Measurements from ENCODE around the gene NOP9. TPM values are rescaled to one million over a fixed set of nuclear protein-coding genes. Genes with fewer than 3 reads are reported as not detected.

NOP9 gene
- polyA plus RNA-seq, 2 donors: 9.3 to 10.8 TPM

- 94 to 96% methylated on average over 11 of the region's 11 CpGs for WGBS, 2 donors
- Histone ChIP-seq H3K27ac (ENCODE audit: low read depth in 2 of 2, low read length in 1 of 2) (no peak overlapping the region), H3K4me3 (ENCODE audit: low read depth in 1 of 2, low read length in 2 of 2) (no peak overlapping the region), H3K4me1 (ENCODE audit: control insufficient read depth in 2 of 2, insufficient read depth in 2 of 2, low read length in 1 of 2) (peaks cover 4 to 5% of the 10 kb centered on the region in 2 donors), H3K9me3 (ENCODE audit: control insufficient read depth in 2 of 2, insufficient read depth in 1 of 2, low read depth in 1 of 2, low read length in 1 of 2) (no peaks in the 10 kb centered on the region), H3K27me3 (ENCODE audit: control insufficient read depth in 1 of 2, insufficient read depth in 2 of 2, low read length in 2 of 2) (no peaks in the 10 kb centered on the region), H3K36me3 (ENCODE audit: control insufficient read depth in 2 of 2, insufficient read depth in 2 of 2, low read length in 1 of 2) (peaks cover 20 to 49% of the 10 kb centered on the region in 2 donors)
These were observed 4.4 kb downstream of the NOP9 start for GRCh38 chr14:24304019-24304387.

DNA sequence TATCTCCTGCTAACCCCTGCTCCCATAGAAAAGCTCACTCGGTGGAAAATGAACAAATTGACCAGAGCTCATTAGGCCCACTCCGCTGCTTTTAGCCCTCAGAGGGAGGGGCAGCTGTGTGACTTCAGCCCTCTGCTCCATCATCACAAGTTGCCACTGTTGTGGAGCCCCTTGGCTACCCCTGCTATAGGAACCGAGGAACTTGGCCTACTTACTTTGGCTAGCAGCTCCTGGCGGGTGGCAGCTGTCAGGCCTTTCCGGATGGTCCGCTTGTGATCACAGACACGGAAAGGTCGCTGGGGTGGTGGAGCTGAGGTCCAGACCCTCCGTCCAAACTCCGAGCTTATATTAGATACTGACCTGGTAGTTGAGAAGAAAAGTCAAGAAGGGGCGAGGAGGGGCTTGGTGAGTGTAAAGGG is 7.5 kb downstream of the NOP9 start:
- H3K36me3 ChIP-seq (ENCODE audit: control insufficient read depth in 2 of 2, insufficient read depth in 2 of 2, low read length in 1 of 2): peaks cover 15 to 41% of the 10 kb centered on the region in 2 donors
- WGBS, 2 donors: 82% methylated on average over 11 of the region's 11 CpGs
- no peaks in the 10 kb centered on the region for H3K9me3 ChIP-seq (ENCODE audit: control insufficient read depth in 2 of 2, insufficient read depth in 1 of 2, low read depth in 1 of 2, low read length in 1 of 2)
- H3K27ac ChIP-seq (ENCODE audit: low read depth in 2 of 2, low read length in 1 of 2): no peak overlapping the region
- no peaks in the 10 kb centered on the region for H3K27me3 ChIP-seq (ENCODE audit: control insufficient read depth in 1 of 2, insufficient read depth in 2 of 2, low read length in 2 of 2)
- no peak overlapping the region for H3K4me3 ChIP-seq (ENCODE audit: low read depth in 1 of 2, low read length in 2 of 2)
- H3K4me1 ChIP-seq (ENCODE audit: control insufficient read depth in 2 of 2, insufficient read depth in 2 of 2, low read length in 1 of 2): peaks cover 2 to 26% of the 10 kb centered on the region in 2 donors

GRCh38 chr14:24307575-24308341 is 8.1 kb downstream of the NOP9 start, which contains the start of gene CIDEB:
Gene CIDEB, minus strand, starts transcription at chr14:24307977. Its CDS starts 119 bp downstream, at chr14:24307858.
- no peaks in the 10 kb centered on the region for H3K9me3 ChIP-seq (ENCODE audit: control insufficient read depth in 2 of 2, insufficient read depth in 1 of 2, low read depth in 1 of 2, low read length in 1 of 2)
- 46 to 58% methylated on average over 6 of the region's 6 CpGs for WGBS, 2 donors
- no peaks in the 10 kb centered on the region for H3K27me3 ChIP-seq (ENCODE audit: control insufficient read depth in 1 of 2, insufficient read depth in 2 of 2, low read length in 2 of 2)
- H3K4me3 ChIP-seq (ENCODE audit: low read depth in 1 of 2, low read length in 2 of 2): no peak within 1 kb of the TSS
- H3K4me1 ChIP-seq (ENCODE audit: control insufficient read depth in 2 of 2, insufficient read depth in 2 of 2, low read length in 1 of 2): peaks cover 3 to 28% of the 10 kb centered on the region in 2 donors
- H3K36me3 ChIP-seq (ENCODE audit: control insufficient read depth in 2 of 2, insufficient read depth in 2 of 2, low read length in 1 of 2): peaks cover 10 to 38% of the 10 kb centered on the region in 2 donors
- peak within 1 kb of the TSS in 1 of 2 donors; percentile 35 for H3K27ac ChIP-seq (ENCODE audit: low read depth in 2 of 2, low read length in 1 of 2)

DNA sequence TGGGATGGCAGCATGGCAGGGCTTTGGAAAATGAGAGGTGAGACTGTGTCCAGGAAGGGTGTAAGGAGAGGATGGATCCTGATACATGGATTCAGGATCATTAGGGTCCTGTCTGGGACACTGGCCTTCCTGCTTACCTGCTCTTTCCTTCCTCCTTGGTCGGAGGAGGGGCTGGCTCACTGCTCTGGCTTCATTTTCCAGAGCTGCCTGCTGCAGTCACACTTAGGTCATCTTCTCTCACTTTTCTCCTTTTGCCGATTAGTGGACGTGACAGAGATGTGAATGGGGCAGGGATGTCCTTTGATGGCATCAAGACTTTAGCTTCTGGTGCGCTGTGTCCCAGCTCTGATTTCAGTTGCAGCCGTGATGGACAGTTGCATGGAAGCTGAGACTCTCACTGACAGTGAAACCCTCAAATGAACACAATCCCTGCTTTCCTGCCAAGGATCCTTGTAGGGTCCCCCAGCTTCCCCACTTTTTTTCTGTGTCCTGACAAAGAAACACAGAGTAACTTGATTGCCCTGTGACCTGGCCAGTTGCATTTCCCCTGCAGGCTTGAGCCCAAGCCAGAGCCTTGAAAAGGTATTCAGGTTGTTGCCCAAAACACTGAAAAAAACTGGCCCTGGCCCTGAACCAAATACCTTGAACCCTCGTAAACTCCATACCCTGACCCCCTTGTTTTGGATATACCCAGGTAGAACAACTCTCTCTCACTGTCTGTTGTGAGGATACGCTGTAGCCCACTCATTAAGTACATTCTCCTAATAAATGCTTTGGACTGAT is 8.9 kb downstream of the NOP9 start:
- Histone ChIP-seq H3K27ac (ENCODE audit: low read depth in 2 of 2, low read length in 1 of 2) (peak overlapping the region; percentile 35 to 94), H3K27me3 (ENCODE audit: control insufficient read depth in 1 of 2, insufficient read depth in 2 of 2, low read length in 2 of 2) (no peaks in the 10 kb centered on the region), H3K36me3 (ENCODE audit: control insufficient read depth in 2 of 2, insufficient read depth in 2 of 2, low read length in 1 of 2) (peaks cover 10 to 37% of the 10 kb centered on the region in 2 donors), H3K9me3 (ENCODE audit: control insufficient read depth in 2 of 2, insufficient read depth in 1 of 2, low read depth in 1 of 2, low read length in 1 of 2) (no peaks in the 10 kb centered on the region), H3K4me3 (ENCODE audit: low read depth in 1 of 2, low read length in 2 of 2) (no peak overlapping the region), H3K4me1 (ENCODE audit: control insufficient read depth in 2 of 2, insufficient read depth in 2 of 2, low read length in 1 of 2) (peaks cover 6 to 28% of the 10 kb centered on the region in 2 donors)
- 78 to 80% methylated on average over 7 of the region's 7 CpGs for WGBS, 2 donors

- Histone ChIP-seq H3K4me1 (ENCODE audit: control insufficient read depth in 2 of 2, insufficient read depth in 2 of 2, low read length in 1 of 2) (peaks cover 6 to 35% of the 10 kb centered on the region in 2 donors), H3K4me3 (ENCODE audit: low read depth in 1 of 2, low read length in 2 of 2) (peak within 1 kb of the TSS; percentile 47 to 70), H3K9me3 (ENCODE audit: control insufficient read depth in 2 of 2, insufficient read depth in 1 of 2, low read depth in 1 of 2, low read length in 1 of 2) (no peaks in the 10 kb centered on the region), H3K36me3 (ENCODE audit: control insufficient read depth in 2 of 2, insufficient read depth in 2 of 2, low read length in 1 of 2) (peaks cover 10 to 26% of the 10 kb centered on the region in 2 donors), H3K27ac (ENCODE audit: low read depth in 2 of 2, low read length in 1 of 2) (peak within 1 kb of the TSS; percentile 93 to 94), H3K27me3 (ENCODE audit: control insufficient read depth in 1 of 2, insufficient read depth in 2 of 2, low read length in 2 of 2) (no peaks in the 10 kb centered on the region)
- 46 to 48% methylated on average over 5 of the region's 5 CpGs for WGBS, 2 donors
These were observed 10.1 kb downstream of the NOP9 start, which contains the start of gene LTB4R2 for GRCh38 chr14:24309538-24310264. Gene LTB4R2, plus strand, starts transcription at chr14:24310140. Its CDS starts 525 bp downstream, at chr14:24310665.

DNA sequence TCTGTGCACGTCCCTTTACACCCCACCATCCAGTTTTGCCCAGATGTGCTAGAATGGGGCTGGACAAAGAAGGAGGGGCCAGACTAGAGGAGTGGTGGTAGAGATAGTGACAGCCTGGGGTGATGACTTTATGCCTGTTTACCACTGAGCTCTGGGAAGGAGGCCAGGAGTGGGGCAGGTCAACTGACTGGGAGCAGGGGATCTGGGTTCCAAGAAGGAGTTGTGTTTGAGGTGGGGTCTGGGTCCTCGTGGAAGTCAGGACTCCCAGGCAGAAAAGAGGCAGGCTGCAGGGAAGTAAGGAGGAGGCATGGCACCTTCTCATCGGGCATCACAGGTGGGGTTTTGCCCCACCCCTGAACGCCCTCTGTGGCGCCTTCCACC is 10.6 kb downstream of the NOP9 start:
- peaks cover 7 to 21% of the 10 kb centered on the region in 2 donors for H3K36me3 ChIP-seq (ENCODE audit: control insufficient read depth in 2 of 2, insufficient read depth in 2 of 2, low read length in 1 of 2)
- H3K9me3 ChIP-seq (ENCODE audit: control insufficient read depth in 2 of 2, insufficient read depth in 1 of 2, low read depth in 1 of 2, low read length in 1 of 2): no peaks in the 10 kb centered on the region
- H3K4me1 ChIP-seq (ENCODE audit: control insufficient read depth in 2 of 2, insufficient read depth in 2 of 2, low read length in 1 of 2): peaks cover 6 to 41% of the 10 kb centered on the region in 2 donors
- 15 to 23% methylated on average over 5 of the region's 5 CpGs for WGBS, 2 donors
- H3K4me3 ChIP-seq (ENCODE audit: low read depth in 1 of 2, low read length in 2 of 2): peak overlapping the region; percentile 47 to 70
- H3K27ac ChIP-seq (ENCODE audit: low read depth in 2 of 2, low read length in 1 of 2): peak overlapping the region; percentile 93 to 94
- H3K27me3 ChIP-seq (ENCODE audit: control insufficient read depth in 1 of 2, insufficient read depth in 2 of 2, low read length in 2 of 2): no peaks in the 10 kb centered on the region

DNA sequence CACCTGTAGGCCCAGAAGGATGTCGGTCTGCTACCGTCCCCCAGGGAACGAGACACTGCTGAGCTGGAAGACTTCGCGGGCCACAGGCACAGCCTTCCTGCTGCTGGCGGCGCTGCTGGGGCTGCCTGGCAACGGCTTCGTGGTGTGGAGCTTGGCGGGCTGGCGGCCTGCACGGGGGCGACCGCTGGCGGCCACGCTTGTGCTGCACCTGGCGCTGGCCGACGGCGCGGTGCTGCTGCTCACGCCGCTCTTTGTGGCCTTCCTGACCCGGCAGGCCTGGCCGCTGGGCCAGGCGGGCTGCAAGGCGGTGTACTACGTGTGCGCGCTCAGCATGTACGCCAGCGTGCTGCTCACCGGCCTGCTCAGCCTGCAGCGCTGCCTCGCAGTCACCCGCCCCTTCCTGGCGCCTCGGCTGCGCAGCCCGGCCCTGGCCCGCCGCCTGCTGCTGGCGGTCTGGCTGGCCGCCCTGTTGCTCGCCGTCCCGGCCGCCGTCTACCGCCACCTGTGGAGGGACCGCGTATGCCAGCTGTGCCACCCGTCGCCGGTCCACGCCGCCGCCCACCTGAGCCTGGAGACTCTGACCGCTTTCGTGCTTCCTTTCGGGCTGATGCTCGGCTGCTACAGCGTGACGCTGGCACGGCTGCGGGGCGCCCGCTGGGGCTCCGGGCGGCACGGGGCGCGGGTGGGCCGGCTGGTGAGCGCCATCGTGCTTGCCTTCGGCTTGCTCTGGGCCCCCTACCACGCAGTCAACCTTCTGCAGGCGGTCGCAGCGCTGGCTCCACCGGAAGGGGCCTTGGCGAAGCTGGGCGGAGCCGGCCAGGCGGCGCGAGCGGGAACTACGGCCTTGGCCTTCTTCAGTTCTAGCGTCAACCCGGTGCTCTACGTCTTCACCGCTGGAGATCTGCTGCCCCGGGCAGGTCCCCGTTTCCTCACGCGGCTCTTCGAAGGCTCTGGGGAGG is 11.3 kb downstream of the NOP9 start, which contains the start of gene LTB4R:
LTB4R (plus strand) TSS at position 857 of the 959 bp plus-strand sequence. CDS start 4,150 bp downstream, outside the sequence.
- WGBS, 2 donors: 3 to 16% methylated on average over 96 to 99 of the region's 99 CpGs
- no peaks in the 10 kb centered on the region for H3K9me3 ChIP-seq (ENCODE audit: control insufficient read depth in 2 of 2, insufficient read depth in 1 of 2, low read depth in 1 of 2, low read length in 1 of 2)
- peaks cover 7 to 15% of the 10 kb centered on the region in 2 donors for H3K36me3 ChIP-seq (ENCODE audit: control insufficient read depth in 2 of 2, insufficient read depth in 2 of 2, low read length in 1 of 2)
- H3K27me3 ChIP-seq (ENCODE audit: control insufficient read depth in 1 of 2, insufficient read depth in 2 of 2, low read length in 2 of 2): no peaks in the 10 kb centered on the region
- peak within 1 kb of the TSS; percentile 47 to 70 for H3K4me3 ChIP-seq (ENCODE audit: low read depth in 1 of 2, low read length in 2 of 2)
- peaks cover 6 to 48% of the 10 kb centered on the region in 2 donors for H3K4me1 ChIP-seq (ENCODE audit: control insufficient read depth in 2 of 2, insufficient read depth in 2 of 2, low read length in 1 of 2)
- H3K27ac ChIP-seq (ENCODE audit: low read depth in 2 of 2, low read length in 1 of 2): peak within 1 kb of the TSS; percentile 93 to 94

DNA sequence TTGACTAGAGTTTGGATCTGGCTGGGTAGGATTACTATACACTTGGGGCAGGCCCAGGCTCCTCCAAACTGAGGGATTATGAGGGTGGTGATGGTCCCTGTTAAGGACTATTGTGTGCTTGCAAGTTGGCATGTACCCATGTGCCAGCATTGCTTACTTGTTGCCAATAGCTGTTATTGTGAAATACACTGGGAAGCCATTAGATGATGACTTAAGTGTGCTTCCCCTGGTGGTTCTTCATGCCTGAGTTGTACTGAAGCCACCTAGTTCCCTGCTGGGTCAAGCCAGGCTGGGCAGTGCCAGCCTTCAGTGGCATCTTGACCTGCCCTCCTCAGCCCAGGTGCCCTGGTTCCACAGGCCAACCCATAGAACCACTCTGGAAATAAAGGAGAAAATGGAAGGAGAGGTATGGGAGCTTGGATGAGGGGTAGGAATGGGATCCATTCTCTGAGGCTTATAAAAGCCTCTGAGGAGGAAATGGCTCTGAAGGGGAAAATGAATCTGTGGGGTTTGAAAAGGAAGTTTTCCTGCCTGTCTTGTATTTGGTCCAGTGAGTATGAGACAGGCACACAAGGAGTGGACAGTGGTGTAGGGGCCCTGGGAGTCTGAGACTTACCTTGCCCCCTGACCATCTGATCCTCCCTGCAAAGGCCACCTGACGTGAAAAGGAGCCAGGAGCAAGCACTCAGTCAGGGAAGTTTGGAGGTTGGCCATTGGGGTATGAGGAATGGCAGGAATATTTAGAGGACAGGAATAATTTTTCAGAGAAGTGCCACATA is 12.4 kb downstream of the NOP9 start:
- Histone ChIP-seq H3K9me3 (ENCODE audit: control insufficient read depth in 2 of 2, insufficient read depth in 1 of 2, low read depth in 1 of 2, low read length in 1 of 2) (no peaks in the 10 kb centered on the region), H3K4me1 (ENCODE audit: control insufficient read depth in 2 of 2, insufficient read depth in 2 of 2, low read length in 1 of 2) (peaks cover 13 to 57% of the 10 kb centered on the region in 2 donors), H3K27ac (ENCODE audit: low read depth in 2 of 2, low read length in 1 of 2) (peak overlapping the region; percentile 93 to 94), H3K27me3 (ENCODE audit: control insufficient read depth in 1 of 2, insufficient read depth in 2 of 2, low read length in 2 of 2) (no peaks in the 10 kb centered on the region), H3K36me3 (ENCODE audit: control insufficient read depth in 2 of 2, insufficient read depth in 2 of 2, low read length in 1 of 2) (peaks cover 3 to 7% of the 10 kb centered on the region in 2 donors), H3K4me3 (ENCODE audit: low read depth in 1 of 2, low read length in 2 of 2) (peak overlapping the region; percentile 47 to 70)
- WGBS, 2 donors: 72 to 91% methylated on average over 1 of the region's 1 CpG

All from esophagus (tissue), 2 donors.